GM21526 (cell line): ENCODE measurements around the gene NBAS.
"Not testable (repeated sequence)": the region's sequence is repeated elsewhere in the genome, so short reads cannot be mapped to it uniquely, and the experiment has no call there.

Experiments
- ATAC-seq: cut with Tn5 transposase; IDR thresholded peaks from one replicate; pipeline ENCODE4 v1.9.1; 2021; ENCODE audit warnings: moderate library complexity; ENCODE audit not compliant: unreplicated experiment, low FRiP score

NBAS gene

DNA sequence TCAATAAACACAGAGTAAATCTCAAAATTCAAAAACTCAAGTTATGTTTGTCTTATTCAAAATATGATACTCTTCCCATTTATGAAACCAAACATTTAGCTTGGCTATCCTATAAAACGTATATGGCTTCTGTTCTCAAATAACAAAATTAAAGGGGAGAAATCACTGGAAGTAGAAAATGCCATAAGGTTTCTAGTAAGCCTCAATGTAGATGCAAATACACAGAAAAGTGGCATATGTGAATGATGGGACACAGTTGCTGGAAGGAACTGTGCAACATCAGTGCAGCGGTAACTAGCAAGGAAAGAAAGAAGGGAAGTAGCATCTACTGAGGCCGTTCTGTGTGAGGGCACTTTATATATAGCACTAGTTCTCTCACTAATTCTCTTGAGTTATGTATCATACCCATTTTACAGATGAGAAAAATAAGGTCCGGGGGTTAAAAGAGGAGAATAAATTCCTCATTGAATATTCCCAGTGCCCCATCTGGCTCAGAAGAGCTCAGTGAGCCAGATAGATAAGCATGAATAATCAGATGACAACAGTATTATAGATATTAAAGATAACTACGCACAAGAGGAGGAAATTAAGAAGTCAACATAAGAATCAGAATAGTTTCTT lies 27.2 kb downstream of the NBAS start:
- ATAC-seq = no peak

DNA sequence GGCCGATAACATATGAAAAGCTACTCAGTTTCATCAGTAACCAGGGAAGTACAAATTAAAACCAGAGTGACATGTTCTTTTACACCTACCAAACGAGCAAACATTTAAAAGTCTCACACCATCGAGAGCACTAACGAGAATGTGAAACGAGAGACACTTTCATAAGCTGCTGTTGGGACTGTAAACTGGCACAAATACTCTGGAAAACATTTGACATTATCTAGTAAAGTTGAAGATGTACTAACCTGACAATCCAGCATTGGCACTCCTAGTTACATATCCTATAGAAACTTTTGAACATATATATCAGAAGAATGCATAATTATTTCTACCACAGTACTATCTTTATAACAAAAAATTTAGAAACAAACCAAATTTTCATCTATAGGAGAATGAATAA lies 28.1 kb downstream of the NBAS start:
- ATAC-seq = no peak

DNA sequence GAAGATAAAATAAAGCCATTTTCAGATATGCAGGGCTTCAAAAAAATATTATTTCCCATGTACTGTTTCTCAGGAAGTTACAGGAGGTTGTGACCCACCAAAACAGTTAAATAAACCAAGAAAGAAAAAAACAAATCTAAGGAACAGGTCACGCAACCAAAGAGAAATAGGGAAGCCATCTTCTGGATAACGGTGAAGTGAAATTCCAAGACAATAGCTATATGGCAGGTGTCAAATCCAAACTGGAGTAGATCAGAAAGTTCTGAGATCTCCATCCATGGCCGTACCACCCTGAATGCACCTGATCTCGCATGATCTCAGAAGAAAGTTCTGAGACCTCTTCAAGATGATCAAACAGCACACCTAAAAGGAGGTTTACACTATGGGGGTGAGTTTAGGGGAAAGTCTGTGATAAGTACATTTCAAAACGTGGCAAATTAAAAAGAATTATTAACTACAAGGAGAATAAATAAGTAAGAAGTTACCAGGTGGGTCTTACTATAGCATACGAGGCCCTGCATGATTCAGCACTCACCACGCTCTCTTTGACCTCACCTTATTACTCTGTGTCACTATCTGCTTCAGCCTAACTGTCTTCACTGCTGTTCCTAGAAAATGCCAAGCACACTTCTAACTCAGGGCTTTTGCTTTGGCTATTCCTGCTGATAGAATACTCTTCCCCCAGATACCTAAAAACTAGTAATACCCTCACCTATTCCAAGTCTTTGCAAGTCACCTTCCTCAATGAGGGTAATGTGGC lies 29.9 kb downstream of the NBAS start:
- no peak for ATAC-seq

DNA sequence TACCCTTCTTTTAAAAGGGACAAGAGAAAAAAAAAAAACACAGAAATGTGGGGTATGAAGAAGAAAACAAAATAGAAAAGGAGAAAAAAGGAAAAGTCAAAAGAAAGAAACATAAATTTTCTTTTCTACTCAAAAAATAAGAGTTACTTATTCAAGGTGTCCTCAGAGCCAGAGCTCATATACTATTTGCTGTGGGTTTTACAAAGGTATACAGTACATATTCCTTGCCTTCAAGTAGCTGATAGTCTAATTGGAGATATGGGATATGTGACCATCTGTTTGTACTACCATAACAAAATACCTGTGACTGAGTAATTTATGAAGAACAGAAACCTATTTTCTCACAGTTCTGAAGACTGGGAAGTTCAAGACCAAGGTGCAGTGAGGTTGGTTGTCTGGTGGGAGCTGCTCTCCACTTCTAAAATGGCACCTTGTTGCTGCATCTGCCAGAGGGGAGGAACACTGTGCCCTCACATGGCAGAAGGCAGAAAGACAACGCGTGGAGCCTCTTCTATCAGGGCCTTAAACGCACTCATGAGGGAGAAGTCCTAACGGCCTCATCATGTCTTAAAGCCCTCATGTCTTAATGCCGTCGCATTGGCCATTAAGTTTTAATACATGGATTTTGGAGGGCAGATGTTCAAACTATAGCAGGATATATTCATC lies 33.9 kb downstream of the NBAS start:
- ATAC-seq = no peak

DNA sequence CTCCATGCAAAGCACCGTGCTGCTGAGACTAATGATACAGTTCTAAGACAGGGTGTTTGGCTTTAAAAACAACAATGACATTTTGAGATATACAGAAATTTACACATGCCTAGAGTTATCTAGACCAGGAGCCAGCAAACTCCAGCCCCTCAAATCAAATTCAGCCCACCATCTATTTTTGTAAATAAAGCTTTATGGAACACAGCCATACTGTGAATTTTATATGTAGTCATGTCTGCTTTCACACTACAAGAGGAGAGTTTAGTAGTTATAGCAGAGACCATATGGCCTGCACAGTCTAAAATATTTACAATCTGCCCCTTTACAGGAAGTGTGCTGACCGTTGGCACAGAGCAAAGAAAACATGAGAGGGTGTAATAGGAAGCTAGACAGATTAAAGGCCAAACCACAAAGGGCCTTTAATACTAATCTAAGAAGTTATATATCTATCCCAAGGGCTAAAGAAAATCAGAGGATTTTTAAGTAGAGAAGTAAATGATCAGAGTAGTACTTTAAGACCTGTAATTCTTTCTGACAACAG lies 39.4 kb downstream of the NBAS start:
- ATAC-seq = no peak

DNA sequence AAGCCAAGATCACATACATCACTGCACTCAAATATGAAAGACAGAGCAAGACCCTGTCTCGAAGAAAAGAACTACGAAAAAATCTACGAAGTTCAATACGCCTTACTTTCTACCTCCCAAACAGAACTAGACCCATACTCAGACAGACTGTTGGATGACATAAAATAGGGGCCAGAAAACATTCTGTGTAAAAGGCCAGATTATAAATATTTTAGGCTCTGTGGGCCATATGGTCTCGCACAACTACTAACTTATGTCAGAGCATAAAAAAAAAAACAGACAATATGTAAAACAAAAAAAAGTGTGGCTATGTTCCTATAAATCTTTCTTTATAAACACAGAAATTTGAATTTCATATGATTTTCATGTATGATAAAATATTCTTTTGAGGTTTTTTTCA lies 40.8 kb downstream of the NBAS start:
- no peak for ATAC-seq

DNA sequence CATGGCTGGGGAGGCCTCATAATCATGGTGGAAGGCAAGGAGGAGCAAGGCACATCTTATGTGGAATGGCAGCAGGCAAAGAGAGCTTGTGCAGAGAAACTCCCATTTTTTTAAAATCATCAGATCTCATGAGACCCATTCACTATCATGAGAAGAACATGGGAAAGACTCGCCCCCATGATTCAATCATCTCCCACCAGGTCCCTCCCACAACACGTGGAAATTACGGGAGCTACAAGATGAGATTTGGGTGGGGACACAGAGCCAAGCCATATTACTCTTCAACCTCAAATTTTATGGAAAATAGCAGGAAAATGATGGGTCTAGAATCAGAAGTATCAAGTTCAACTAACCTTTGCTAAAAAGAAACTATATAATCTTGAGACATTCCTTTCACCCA lies 42.4 kb downstream of the NBAS start:
- not testable (repeated sequence) for ATAC-seq

DNA sequence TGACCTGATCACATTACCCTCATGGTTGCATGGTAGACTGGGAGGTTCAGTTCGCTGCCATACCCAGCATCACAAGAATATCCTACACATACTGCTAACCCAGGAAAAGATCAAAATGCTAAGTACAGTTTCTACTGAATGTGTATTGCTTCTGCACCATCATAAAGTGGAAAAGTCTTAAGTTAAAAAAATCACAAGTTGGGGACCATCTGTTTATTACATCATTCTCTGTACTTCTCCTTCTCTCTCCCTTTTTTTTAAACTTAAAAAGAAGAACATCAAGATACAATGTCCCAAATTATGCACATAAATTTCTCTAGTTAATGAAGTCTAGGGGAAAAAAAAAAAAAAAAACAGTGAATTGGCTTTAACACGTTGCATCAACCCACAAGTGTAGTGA lies 43.3 kb downstream of the NBAS start:
- ATAC-seq = no peak

DNA sequence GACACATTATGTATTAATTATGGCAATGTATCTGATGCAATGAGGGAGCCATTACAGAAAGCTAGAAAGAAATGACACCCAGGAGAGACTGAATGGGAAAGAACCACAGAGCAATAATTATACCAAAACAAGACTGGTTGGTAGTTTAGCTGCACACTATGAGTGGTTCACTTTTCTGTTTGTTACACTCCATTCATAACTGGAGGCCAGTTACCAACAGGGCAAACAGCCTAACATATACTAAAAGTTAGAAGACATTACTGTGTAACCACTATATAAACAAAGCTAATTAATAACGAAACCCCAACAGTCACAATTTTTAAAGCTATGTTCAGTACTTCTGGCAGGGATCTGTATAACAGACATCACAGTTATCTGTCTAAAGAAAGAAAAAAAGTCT lies 49.4 kb downstream of the NBAS start:
- no peak for ATAC-seq

DNA sequence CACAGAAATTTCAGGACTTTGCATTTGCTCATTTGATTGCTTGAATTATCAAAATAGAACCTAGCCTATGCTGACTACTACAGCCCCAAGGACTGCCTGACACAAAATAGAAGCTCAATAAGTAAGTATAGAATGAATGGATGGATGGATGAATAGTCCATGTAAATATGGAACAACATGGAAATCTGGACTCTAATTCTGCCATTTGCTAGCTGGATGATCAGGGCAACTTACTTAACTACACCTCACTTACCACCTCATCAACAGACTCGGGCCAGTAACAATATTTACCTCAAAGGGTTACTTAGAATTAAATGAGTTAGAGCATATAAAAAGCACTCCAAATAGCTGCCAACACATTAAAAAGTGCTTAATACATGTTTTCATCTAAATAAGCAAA lies 50.6 kb downstream of the NBAS start:
- no peak for ATAC-seq

DNA sequence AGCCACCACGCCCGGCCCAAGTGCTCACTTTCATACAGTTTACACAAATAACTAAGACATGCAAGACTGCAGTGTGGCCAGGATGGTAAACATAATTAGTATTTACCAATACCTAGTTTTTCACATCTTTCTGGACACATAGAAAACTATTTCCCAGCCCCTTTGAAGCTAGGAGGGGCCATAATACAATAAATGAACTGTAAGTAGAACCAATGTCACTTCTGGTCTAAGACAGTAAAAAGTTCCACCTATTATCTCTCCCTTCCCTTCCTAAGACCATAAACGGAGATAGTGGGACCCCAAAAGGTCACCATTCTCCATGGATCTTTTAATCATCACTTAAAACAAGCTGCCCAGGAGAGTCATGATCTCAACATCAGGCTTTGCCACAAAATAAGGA lies 51.0 kb downstream of the NBAS start:
- no peak for ATAC-seq

DNA sequence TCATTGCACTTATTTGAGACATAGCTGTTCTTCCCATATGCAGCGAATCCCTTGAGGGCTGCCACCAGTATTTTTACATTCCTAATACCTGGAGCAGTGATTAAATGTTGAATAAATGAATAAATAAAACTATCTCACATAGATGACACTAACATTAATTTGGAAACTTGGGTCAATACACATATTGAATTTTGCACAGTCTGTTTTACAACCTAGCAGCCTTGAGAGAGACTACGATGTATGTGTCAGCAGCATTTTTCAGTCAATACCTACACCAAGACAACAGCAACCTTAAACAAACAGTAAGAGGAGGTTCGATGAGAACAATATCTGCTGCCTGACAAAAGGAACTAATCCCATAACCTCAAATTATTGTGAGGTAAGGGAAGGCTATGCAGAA lies 53.4 kb downstream of the NBAS start:
- no peak for ATAC-seq

DNA sequence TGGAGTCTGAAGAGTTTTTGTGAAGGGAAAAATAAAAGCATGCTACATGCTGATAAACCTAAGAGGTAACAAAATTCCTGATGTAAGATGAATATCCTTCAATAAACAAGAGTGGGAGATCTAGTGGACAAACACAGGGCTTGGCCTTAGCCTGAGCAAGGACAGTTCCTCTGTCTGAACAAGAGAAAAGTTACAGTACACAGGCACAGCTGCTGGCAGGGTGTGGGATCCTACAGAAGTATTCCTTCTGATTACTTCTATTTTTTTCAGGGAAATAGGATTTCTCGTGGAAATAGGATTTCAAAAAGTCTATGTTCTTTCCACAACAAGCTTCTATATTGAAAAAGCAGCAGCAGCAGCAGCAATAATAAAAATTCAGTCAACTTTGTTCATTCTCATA lies 54.1 kb downstream of the NBAS start:
- ATAC-seq = no peak

DNA sequence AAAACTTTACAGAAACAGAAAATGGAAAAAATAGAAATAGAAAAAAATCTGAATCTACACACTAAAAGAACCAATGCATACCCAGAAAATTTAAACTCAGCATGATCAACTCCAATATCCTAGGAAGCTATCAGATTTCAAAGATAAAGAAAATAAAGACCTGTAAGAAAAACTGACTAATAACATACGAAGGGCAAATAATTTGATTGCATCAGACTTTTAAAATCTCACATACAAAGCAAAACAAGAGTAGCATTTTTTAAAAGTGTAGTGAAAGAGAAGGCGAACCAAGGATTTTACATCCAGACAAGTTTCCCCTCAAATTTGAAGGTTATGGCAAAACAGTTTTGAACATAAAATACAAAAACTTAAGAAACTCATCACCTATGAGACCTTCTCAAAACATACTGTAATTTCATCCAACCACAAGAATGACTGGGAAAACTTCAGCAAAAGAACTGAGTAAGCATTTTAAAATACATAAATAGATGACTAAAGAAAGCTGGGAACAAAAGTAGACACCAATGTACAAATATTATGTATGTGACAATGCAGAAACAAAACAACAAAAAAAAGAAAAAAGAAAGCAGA lies 54.8 kb downstream of the NBAS start:
- no peak for ATAC-seq

DNA sequence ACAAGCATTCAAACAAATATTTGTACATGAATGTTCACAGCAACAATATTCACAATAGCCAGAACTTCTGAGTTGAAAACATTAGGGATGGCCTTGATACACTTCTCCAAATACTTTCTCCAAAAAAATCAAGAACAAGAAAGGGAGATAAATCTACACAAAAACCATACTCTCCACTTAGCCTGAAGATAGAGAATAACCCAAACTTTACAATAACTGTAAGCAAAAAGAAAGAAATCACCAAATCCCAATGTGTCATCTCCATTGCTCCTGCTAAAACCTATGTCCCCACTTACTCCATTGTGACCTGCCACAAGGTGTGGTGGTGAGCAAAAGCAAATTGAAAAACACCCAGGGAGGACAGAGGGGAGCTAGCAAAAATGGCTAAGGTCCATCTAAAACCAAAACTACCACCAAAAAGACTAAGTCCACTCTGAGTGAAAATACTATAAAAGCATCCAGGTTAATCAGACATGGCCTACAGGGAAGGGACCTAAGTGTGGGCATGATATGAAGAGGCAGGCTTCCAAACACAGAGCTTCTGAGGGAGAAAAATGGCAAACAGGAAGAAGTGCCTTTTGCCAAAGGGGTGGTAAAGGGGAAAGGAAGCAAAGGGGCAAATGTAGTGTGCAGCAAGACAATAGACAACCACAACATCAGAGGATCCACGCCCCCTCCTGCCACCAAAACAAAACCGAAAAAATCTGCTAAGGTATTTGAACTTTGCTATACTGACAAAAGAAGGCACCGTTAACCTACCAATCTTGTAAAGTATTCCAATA lies 56.1 kb downstream of the NBAS start:
- ATAC-seq = no peak

DNA sequence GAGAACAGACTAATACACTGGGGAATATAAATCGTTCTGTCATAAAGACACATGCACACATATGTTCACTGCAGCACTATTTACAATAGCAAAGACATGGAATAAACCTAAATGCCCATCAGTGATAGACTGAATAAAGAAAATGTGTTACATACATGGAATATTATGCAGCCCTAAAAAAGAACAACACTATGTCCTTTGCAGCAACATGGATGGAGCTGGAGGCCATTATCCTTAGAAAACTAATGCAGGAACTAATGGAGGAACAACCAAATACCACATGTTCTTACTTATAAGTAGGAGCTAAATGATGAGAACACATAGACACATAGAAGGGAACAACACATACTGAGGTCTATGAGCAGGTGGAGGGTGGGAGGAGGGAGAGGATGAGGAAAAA lies 61.9 kb downstream of the NBAS start:
- not testable (repeated sequence) for ATAC-seq

DNA sequence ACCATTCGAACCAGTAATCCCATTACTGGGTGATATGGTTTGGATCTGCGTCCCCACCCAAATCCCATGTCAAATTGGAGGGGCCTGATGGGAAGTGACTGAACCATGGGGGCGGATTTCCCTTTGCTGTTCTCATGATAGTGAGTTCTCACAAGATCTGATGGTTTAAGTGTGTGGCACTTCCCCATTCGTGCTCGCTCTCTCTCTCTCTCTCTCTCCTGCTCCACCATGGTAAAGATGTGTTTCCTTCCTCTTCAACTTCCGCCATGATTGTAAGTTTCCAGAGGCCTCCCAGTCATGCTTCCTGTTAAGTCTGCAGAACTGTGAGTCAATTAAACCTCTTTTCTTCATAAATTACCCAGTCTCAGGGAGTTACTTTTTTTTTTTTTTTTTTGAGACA lies 62.6 kb downstream of the NBAS start:
- ATAC-seq = no peak

DNA sequence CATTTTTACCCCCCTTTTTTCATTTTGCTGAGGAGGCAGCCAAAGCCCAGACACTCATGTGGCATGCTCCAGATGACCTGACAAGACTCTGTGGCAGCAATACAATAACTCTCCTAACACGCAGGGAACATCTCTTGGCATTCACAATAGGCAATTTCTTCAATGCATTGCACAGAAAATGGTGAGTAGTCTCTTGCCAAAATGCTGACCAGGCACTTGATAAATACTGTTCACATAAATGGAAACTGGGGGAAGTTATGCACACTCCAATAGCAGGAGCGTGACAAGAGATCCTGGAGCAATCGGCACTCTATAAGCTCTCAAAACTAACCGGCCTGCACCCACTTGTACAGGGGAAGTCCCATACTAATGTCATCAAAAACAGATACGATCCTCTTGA lies 66.3 kb downstream of the NBAS start:
- no peak for ATAC-seq

DNA sequence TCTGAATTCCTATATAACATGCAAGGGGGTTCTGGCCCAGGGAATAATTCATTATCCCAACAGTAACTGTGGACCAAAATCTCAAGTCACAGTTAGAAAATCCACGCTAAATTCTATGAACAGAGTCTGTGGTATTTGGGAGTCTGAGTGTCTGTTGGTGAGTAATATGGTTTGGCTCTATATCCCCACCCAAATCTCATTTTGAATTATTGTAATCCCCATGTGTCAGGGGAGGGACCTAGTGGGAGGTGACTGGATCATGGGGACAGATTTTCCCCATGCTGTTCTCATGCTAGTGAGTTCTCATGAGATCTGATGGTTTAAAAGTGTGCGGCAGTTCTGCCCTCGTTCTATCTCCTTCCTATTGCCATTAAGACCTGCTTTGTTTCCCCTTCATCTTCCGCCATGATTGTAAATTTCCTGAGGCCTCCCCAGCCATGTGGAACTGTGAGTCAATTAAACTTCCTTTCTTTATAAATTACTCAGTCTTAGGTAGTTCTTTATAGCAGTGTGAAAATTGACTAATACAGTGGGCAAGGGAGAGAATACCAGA lies 68.3 kb downstream of the NBAS start:
- ATAC-seq = no peak

DNA sequence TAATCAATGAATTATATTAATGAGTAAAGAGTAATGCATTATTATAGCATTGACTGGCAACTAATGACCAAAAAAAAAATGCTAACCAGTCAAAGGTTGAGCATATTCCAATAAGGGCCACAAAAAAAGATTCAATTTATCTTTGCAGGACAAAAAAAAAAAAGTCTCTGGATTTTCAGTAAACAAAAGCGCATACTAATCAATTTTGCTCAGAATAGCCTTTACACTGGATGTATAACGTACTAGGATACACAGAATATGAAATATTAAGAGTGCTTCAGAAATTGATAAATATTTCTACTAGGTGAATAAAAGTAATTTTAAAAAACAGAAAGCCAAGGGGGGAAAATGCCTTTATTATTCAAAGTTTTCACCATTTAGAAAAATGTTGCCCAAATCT lies 74.4 kb downstream of the NBAS start:
- no peak for ATAC-seq
